OCI-LY3 (cell line): ENCODE results near the gene LDB2.

ENCODE experiments used
- H2AFZ ChIP-seq: fragments of 200-600, 300-600 bp; shearing (Covaris generic); 2 replicates; pipeline ENCODE4 v1.6.0; 2014; ENCODE audit warnings: antibody characterized with exemption, low read depth, low read length
- H3K27ac ChIP-seq: fragments of 200-600, 300-600 bp; sonication (generic); 2 replicates; pipeline ENCODE4 v1.5.1; 2014; ENCODE audit warnings: mild to moderate bottlenecking, low read length, moderate library complexity, mixed read lengths
- H3K27me3 ChIP-seq: fragments of 200-600, 300-600 bp; sonication (generic); 2 replicates; pipeline ENCODE4 v1.6.1; 2014; ENCODE audit warnings: low read depth, low read length, mixed read lengths
- H3K36me3 ChIP-seq: fragments of 200-600, 300-600 bp; sonication (generic); replicated peaks from 2 replicates; pipeline ENCODE3; 2014; ENCODE audit warnings: low read depth, low read length, mixed read lengths
- H3K4me1 ChIP-seq: fragments of 300-600, 200-600 bp; sonication (generic); 2 replicates; pipeline ENCODE4 v1.6.1; 2014; ENCODE audit warnings: low read length, mixed read lengths
- H3K4me2 ChIP-seq: fragments of 200-600, 300-600 bp; sonication (generic); 2 replicates; pipeline ENCODE4 v1.6.1; 2014; ENCODE audit warnings: low read length, mixed read lengths
- H3K4me3 ChIP-seq: fragments of 300-600, 200-600 bp; sonication (generic); 2 replicates; pipeline ENCODE4 v1.5.1; 2014; ENCODE audit warnings: antibody characterized with exemption, mild to moderate bottlenecking, low read length, moderate library complexity
- H3K79me2 ChIP-seq: fragments of 300-600, 200-600 bp; shearing (Covaris generic); 2 replicates; pipeline ENCODE4 v1.6.1; 2014; ENCODE audit warnings: mild to moderate bottlenecking, low read length, mixed read lengths
- H3K9ac ChIP-seq: fragments of 300-600, 200-600 bp; shearing (Covaris generic); 2 replicates; pipeline ENCODE4 v1.6.0; 2014; ENCODE audit warnings: mild to moderate bottlenecking, low read length, moderate library complexity
- H3K9me3 ChIP-seq: fragments of 200-600, 300-600 bp; shearing (Covaris generic); 2 replicates; pipeline ENCODE4 v1.6.1; 2014; ENCODE audit warnings: low read length, mixed read lengths; ENCODE audit not compliant: insufficient read depth
- H4K20me1 ChIP-seq: fragments of 200-600, 300-600 bp; sonication (generic); 2 replicates; pipeline ENCODE4 v1.6.1; 2016; ENCODE audit warnings: low read length, mixed read lengths; ENCODE audit not compliant: insufficient read depth
- CTCF ChIP-seq: fragments of 200-600, 300-600 bp; sonication (generic); IDR thresholded peaks from 2 replicates; pipeline ENCODE4 v1.5.1; 2014; ENCODE audit warnings: antibody characterized with exemption, low read length, low read depth
- EZH2phosphoT487 ChIP-seq: fragments of 200-600 bp; shearing (Covaris generic); IDR thresholded peaks from 2 replicates; pipeline ENCODE4 v1.6.1; 2018; ENCODE audit warnings: antibody characterized with exemption, mixed run types, low read depth

LDB2 gene

GRCh38 chr4:16457944-16458343 is 440.5 kb downstream of the LDB2 start:
- no peaks in the 10 kb centered on the region for H3K4me1 ChIP-seq
- H3K9me3 ChIP-seq = no peaks in the 10 kb centered on the region
- H3K27ac ChIP-seq = no peak overlapping the region
- no peaks in the 10 kb centered on the region for H3K79me2 ChIP-seq
- H3K4me3 ChIP-seq = no peak overlapping the region
- no peaks in the 10 kb centered on the region for H4K20me1 ChIP-seq
- no peaks in the 10 kb centered on the region for H3K36me3 ChIP-seq
- no peaks in the 10 kb centered on the region for H3K27me3 ChIP-seq
- no peak overlapping the region for H3K9ac ChIP-seq
- no peak for TF ChIP-seq EZH2phosphoT487
- no peak for TF ChIP-seq CTCF
- H3K4me2 ChIP-seq = no peak overlapping the region
- no peak overlapping the region for H2AFZ ChIP-seq
